HG02943 (cell line): ENCODE results near the gene CD82.

Experiments
- ATAC-seq: cut with Tn5 transposase; IDR thresholded peaks from one replicate; pipeline ENCODE4 v1.9.1; 2021; ENCODE audit warnings: mild to moderate bottlenecking, low read depth, moderate library complexity; ENCODE audit not compliant: unreplicated experiment

The CD82 gene

GRCh38 chr11:44565211-44565952 is at the start of gene CD82:
Gene CD82 (plus strand): TSS chr11:44565663. CDS start chr11:44594663, 29,000 bp downstream.
- ATAC-seq = peak; percentile 75

- no peak for ATAC-seq
Observed at GRCh38 chr11:44516688-44517507, 48.6 kb upstream of the CD82 start.

- no peak for ATAC-seq
Observed at GRCh38 chr11:44517541-44517940, 47.9 kb upstream of the CD82 start.

GRCh38 chr11:44518968-44519550 is 46.4 kb upstream of the CD82 start:
- no peak for ATAC-seq

- no peak for ATAC-seq
Observed at GRCh38 chr11:44519989-44520737, 45.3 kb upstream of the CD82 start.

- no peak for ATAC-seq
Observed at GRCh38 chr11:44521148-44521547, 44.3 kb upstream of the CD82 start.

GRCh38 chr11:44522294-44522693 is 43.2 kb upstream of the CD82 start:
- no peak for ATAC-seq

- no peak for ATAC-seq
Observed at GRCh38 chr11:44524346-44524745, 41.1 kb upstream of the CD82 start.

GRCh38 chr11:44524751-44525201 is 40.7 kb upstream of the CD82 start:
- no peak for ATAC-seq

GRCh38 chr11:44525473-44526252 is 39.8 kb upstream of the CD82 start:
- no peak for ATAC-seq

- no peak for ATAC-seq
Observed at GRCh38 chr11:44526438-44526837, 39.0 kb upstream of the CD82 start.

- no peak for ATAC-seq
Observed at GRCh38 chr11:44527476-44527875, 38.0 kb upstream of the CD82 start.

- ATAC-seq = no peak
Observed at GRCh38 chr11:44528103-44528502, 37.4 kb upstream of the CD82 start.

GRCh38 chr11:44528581-44528980 is 36.9 kb upstream of the CD82 start:
- no peak for ATAC-seq

GRCh38 chr11:44529895-44530412 is 35.5 kb upstream of the CD82 start:
- ATAC-seq = no peak

- no peak for ATAC-seq
Observed at GRCh38 chr11:44530413-44531115, 34.9 kb upstream of the CD82 start.

GRCh38 chr11:44531116-44531504 is 34.4 kb upstream of the CD82 start:
- ATAC-seq = no peak

- no peak for ATAC-seq
Observed at GRCh38 chr11:44531636-44532035, 33.8 kb upstream of the CD82 start.

- ATAC-seq = no peak
Observed at GRCh38 chr11:44532809-44533208, 32.7 kb upstream of the CD82 start.
